Astrocyte of the spinal cord (primary cell): Measurements from ENCODE around the gene BTBD19.

ENCODE experiments used
- DNase-seq: peaks from one replicate; pipeline ENCODE4 v3.0.0; 2011; ENCODE audit warnings: low read depth, low spot score
- H3K4me3 ChIP-seq: 2 replicates; pipeline ENCODE4 v1.5.1; 2011; ENCODE audit warnings: low read depth, mild to moderate bottlenecking, low read length, moderate library complexity
- CTCF ChIP-seq: IDR thresholded peaks from 2 replicates; pipeline ENCODE4 v1.5.1; 2012; ENCODE audit warnings: low read depth, mild to moderate bottlenecking, low read length, inconsistent platforms
- in situ Hi-C: cut with HindIII; loops from 2 replicates; pipeline ENCODE4 v1.10.0; 2017; ENCODE audit warnings: low sequenced_read_pairs

The BTBD19 gene

GRCh38 chr1:44860891-44861425, 52.6 kb downstream of the BTBD19 start:
- no peak for TF ChIP-seq CTCF
- in situ Hi-C loops, result no loop called here
- DNase-seq, result no peak

GRCh38 chr1:44862829-44863401, 54.6 kb downstream of the BTBD19 start:
- no peak for TF ChIP-seq CTCF
- no peak overlapping the region for H3K4me3 ChIP-seq
- DNase-seq, result no peak
- in situ Hi-C loops, result no loop called here

More at GRCh38 chr1:44860891-44861425, 52.6 kb downstream of the BTBD19 start:
- H3K4me3 ChIP-seq, result no peak overlapping the region
